ENCODE measurements around the gene EDDM13. TPM values are rescaled to one million over a fixed set of nuclear protein-coding genes. Genes with fewer than 3 reads are reported as not detected.
A peak's percentile ranks its signal among the peaks of the same experiment; 100 is the strongest.

Gene EDDM13
- total RNA-seq, 2 experiments from 2014 or later, result 0.30 to 0.76 TPM

DNA sequence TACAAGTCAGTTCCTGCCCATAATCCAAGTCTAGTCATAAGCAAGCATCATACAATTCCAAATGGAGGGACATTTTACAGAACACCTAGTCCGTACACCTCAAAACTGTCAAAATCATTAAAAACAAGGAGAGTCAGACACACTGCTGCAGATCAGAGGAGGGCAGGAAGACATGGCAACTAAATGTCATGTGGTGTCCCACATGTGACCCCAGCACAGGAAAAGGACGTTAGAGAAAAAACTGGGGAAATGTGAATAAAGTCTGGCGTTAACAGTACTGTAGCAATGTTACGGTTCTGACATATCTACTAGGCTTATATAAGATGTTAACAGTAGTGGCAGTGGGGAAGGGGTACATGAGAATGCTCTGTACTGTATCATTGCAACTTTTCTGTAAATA is 39.8 kb downstream of the EDDM13 start:
- H3K9me3 Mint-ChIP-seq (ENCODE audit: low read depth), result peaks cover 1% of the 10 kb centered on the region
- H3K4me1 Mint-ChIP-seq, result peaks cover 23% of the 10 kb centered on the region
- intact Hi-C loops (cut with DNase I, micrococcal nuclease), result loop anchor here (5.0 to 10.0 kb wide), 7 partner anchors 60 to 1995 kb away; partner anchors contain the start of genes ERVK3-1 (in 1 of the 2), LENG8 (in 1 of the 2), PPP6R1 (in 1 of the 2) and ZNF552 (in 1 of the 2)
- POLR2A ChIA-PET, result no interaction called here
- H3K27me3 Mint-ChIP-seq, result no peaks in the 10 kb centered on the region
- DNase-seq (no peak), ATAC-seq (no peak)
- H3K36me3 Mint-ChIP-seq (ENCODE audit: low read depth), result peaks cover 28% of the 10 kb centered on the region
- CTCF ChIA-PET, result interaction anchor here (2.0 to 2.6 kb wide), 2 partner anchors 21 to 59 kb away, joined by 7 to 12 read pairs; no protein-coding TSS in a partner anchor
- peak overlapping the region; percentile 66 for H3K27ac Mint-ChIP-seq
- no peak overlapping the region for H3K4me3 Mint-ChIP-seq

GRCh38 chr19:56312787-56313657 is 40.5 kb downstream of the EDDM13 start:
- no peak for ATAC-seq
- Mint-ChIP-seq H3K4me3 (peak overlapping the region; percentile 83), H3K36me3 (ENCODE audit: low read depth) (peaks cover 28% of the 10 kb centered on the region), H3K4me1 (peaks cover 23% of the 10 kb centered on the region), H3K27ac (peak overlapping the region; percentile 100), H3K9me3 (ENCODE audit: low read depth) (peaks cover 1% of the 10 kb centered on the region), H3K27me3 (no peaks in the 10 kb centered on the region)
- peak; percentile 16 for DNase-seq
- CTCF ChIA-PET, result interaction anchor here (0.6 to 2.6 kb wide), 5 partner anchors 20 to 203 kb away, joined by 3 to 12 read pairs (median 4); no protein-coding TSS in a partner anchor
- intact Hi-C loops (cut with DNase I, micrococcal nuclease), result loop anchor here (5.0 to 10.0 kb wide), 7 partner anchors 61 to 1994 kb away; partner anchors contain the start of genes ERVK3-1 (in 1 of the 2), LENG8 (in 1 of the 2), PPP6R1 (in 1 of the 2) and ZNF552 (in 1 of the 2)
- POLR2A ChIA-PET, result interaction anchor here (0.7 kb wide), 1 partner anchor 171 kb away, joined by 3 read pairs; no protein-coding TSS in a partner anchor

DNA sequence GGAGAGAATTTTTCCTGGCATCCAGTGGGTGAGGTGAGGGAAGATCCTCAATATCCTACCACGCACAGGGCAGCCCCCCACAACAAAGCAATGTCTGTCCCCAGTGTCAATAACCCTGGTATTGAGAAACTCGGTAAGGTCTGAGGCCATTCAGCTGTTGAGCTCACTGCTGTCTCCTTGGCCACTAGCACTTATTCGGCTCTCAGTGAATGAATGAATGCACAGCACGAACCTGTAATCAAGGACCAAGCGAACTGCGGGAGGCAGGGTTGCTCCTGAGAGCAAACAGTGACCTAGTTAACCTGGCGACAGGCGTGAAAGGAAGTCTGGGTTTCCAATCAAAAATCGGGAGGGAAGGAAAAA is 41.5 kb downstream of the EDDM13 start:
- no peaks in the 10 kb centered on the region for H3K27me3 Mint-ChIP-seq
- H3K36me3 Mint-ChIP-seq (ENCODE audit: low read depth), result peaks cover 23% of the 10 kb centered on the region
- ChIA-PET CTCF (interaction anchor here (0.8 to 2.6 kb wide), 5 partner anchors 19 to 237 kb away, joined by 3 to 12 read pairs (median 4); partner anchors contain the start of gene ZNF787), POLR2A (interaction anchor here (0.7 kb wide), 1 partner anchor 172 kb away, joined by 3 read pairs; no protein-coding TSS in a partner anchor)
- ATAC-seq (no peak), DNase-seq (no peak)
- H3K4me1 Mint-ChIP-seq, result peaks cover 23% of the 10 kb centered on the region
- peak overlapping the region; percentile 83 for H3K4me3 Mint-ChIP-seq
- intact Hi-C loops (cut with DNase I, micrococcal nuclease), result loop anchor here (1.0 to 10.0 kb wide), 19 partner anchors 62 to 1993 kb away; partner anchors contain the start of genes EPN1 (in 1 of the 2), ERVK3-1 (in 1 of the 2), LENG8 (in 1 of the 2) and PPP6R1 (in 1 of the 2)
- H3K27ac Mint-ChIP-seq, result peak overlapping the region; percentile 100
- H3K9me3 Mint-ChIP-seq (ENCODE audit: low read depth), result peaks cover 1% of the 10 kb centered on the region

- H3K27me3 Mint-ChIP-seq, result no peaks in the 10 kb centered on the region
- CTCF ChIA-PET, result interaction anchor here (0.8 to 2.6 kb wide), 4 partner anchors 19 to 238 kb away, joined by 3 to 12 read pairs (median 5); partner anchors contain the start of gene ZNF787
- ATAC-seq (peak; percentile 80), DNase-seq (peak; percentile 99)
- peak within 1 kb of the TSS; percentile 100 for H3K27ac Mint-ChIP-seq
- POLR2A ChIA-PET, result no interaction called here
- intact Hi-C loops (cut with DNase I, micrococcal nuclease), result loop anchor here (1.0 to 10.0 kb wide), 23 partner anchors 54 to 1993 kb away; partner anchors contain the start of genes ZNF582 (in 2 of the 2), EPN1 (in 1 of the 2), ERVK3-1 (in 1 of the 2) and LENG8 (in 1 of the 2)
- H3K4me1 Mint-ChIP-seq, result peaks cover 23% of the 10 kb centered on the region
- peak within 1 kb of the TSS; percentile 83 for H3K4me3 Mint-ChIP-seq
- peaks cover 1% of the 10 kb centered on the region for H3K9me3 Mint-ChIP-seq (ENCODE audit: low read depth)
- H3K36me3 Mint-ChIP-seq (ENCODE audit: low read depth), result peaks cover 22% of the 10 kb centered on the region
These were observed 42.0 kb downstream of the EDDM13 start, which contains the start of gene ZSCAN5A for GRCh38 chr19:56314381-56315076. Gene ZSCAN5A, minus strand, starts transcription at chr19:56314839. Its CDS starts 89,793 bp downstream, at chr19:56225046.

- Mint-ChIP-seq H3K4me3 (peak overlapping the region; percentile 83), H3K27ac (peak overlapping the region; percentile 100), H3K4me1 (peaks cover 23% of the 10 kb centered on the region), H3K9me3 (ENCODE audit: low read depth) (peaks cover 1% of the 10 kb centered on the region), H3K36me3 (ENCODE audit: low read depth) (peaks cover 18% of the 10 kb centered on the region), H3K27me3 (no peaks in the 10 kb centered on the region)
- peak; percentile 86 for ATAC-seq
- ChIA-PET CTCF (interaction anchor here (0.6 to 2.6 kb wide), 4 partner anchors 62 to 1318 kb away, joined by 3 to 12 read pairs (median 3); partner anchors contain the start of gene ZNF211), POLR2A (no interaction called here)
- intact Hi-C loops (cut with DNase I, micrococcal nuclease), result loop anchor here (1.0 to 10.0 kb wide), 11 partner anchors 53 to 1500 kb away; partner anchors contain the start of genes ZNF582 (in 2 of the 2), EPN1 (in 1 of the 2), PPP6R1 (in 1 of the 2) and ZNF552 (in 1 of the 2)
- DNase-seq, result peak; percentile 93
These were observed 42.7 kb downstream of the EDDM13 start for GRCh38 chr19:56315077-56315828.

DNA sequence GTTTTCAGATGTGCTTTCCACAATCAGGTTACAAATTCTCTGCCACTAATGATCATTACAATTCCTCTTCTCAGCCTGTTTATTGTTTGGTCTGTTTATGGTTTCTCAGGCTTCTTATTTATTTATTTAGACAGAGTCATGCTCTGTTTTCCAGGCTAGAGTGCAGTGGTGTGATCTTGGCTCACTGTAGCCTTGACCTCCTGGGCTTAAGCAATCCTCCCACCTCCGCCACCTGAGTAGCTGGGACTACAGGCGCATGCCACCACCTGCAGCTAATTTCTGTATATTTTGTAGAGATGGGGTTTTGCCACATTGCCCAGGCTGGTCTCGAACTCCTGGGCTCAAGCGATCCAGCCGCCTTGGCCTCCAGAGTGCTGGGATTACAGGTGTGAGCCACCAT is 44.2 kb downstream of the EDDM13 start:
- H3K4me1 Mint-ChIP-seq, result peaks cover 23% of the 10 kb centered on the region
- DNase-seq (no peak), ATAC-seq (no peak)
- no peak overlapping the region for H3K27ac Mint-ChIP-seq
- peaks cover 9% of the 10 kb centered on the region for H3K36me3 Mint-ChIP-seq (ENCODE audit: low read depth)
- ChIA-PET POLR2A (no interaction called here), CTCF (no interaction called here)
- intact Hi-C loops (cut with DNase I, micrococcal nuclease), result loop anchor here in 1 of 2 experiments (10.0 kb wide), 3 partner anchors 1062 to 1498 kb away; partner anchors contain the start of genes PPP6R1, ZNF552 and ZNF749
- H3K4me3 Mint-ChIP-seq, result no peak overlapping the region
- H3K27me3 Mint-ChIP-seq, result peaks cover 4% of the 10 kb centered on the region
- peaks cover 1% of the 10 kb centered on the region for H3K9me3 Mint-ChIP-seq (ENCODE audit: low read depth)

- POLR2A ChIA-PET, result interaction anchor here (0.6 kb wide), 1 partner anchor 277 kb away, joined by 3 read pairs; the partner anchor contains the start of gene ZNF71
- Mint-ChIP-seq H3K4me3 (no peak overlapping the region), H3K4me1 (peaks cover 18% of the 10 kb centered on the region), H3K36me3 (ENCODE audit: low read depth) (peaks cover 4% of the 10 kb centered on the region), H3K27ac (no peak overlapping the region), H3K27me3 (peaks cover 8% of the 10 kb centered on the region), H3K9me3 (ENCODE audit: low read depth) (peaks cover 1% of the 10 kb centered on the region)
- DNase-seq, result no peak
- ATAC-seq, result no peak
- intact Hi-C loops (cut with DNase I, micrococcal nuclease), result loop anchor here in 1 of 2 experiments (10.0 kb wide), 3 partner anchors 1063 to 1497 kb away; partner anchors contain the start of genes PPP6R1, ZNF552 and ZNF749
- CTCF ChIA-PET, result interaction anchor here (1.1 kb wide), 1 partner anchor 241 kb away, joined by 3 read pairs; no protein-coding TSS in a partner anchor
These were observed 45.2 kb downstream of the EDDM13 start for GRCh38 chr19:56317749-56318148.

DNA sequence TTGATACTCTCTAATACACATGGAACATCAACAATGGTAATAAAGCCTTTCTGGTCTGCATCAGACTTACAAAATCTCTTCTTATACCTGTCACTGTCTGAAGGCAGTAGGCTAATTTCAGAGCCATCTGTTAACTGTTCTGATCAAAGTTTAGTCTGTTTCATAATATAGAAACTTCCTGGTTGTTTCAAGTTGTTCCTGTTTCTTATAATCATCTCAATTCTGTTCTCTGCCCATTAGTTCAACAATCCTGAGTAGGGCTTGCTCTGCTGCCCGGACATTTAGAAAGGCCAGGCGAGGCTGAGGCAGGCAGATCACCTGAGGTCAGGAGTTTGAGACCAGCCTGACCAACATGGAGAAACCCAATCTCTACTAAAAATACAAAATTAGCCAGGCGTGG is 47.4 kb downstream of the EDDM13 start:
- POLR2A ChIA-PET, result no interaction called here
- H3K36me3 Mint-ChIP-seq (ENCODE audit: low read depth), result no peaks in the 10 kb centered on the region

DNA sequence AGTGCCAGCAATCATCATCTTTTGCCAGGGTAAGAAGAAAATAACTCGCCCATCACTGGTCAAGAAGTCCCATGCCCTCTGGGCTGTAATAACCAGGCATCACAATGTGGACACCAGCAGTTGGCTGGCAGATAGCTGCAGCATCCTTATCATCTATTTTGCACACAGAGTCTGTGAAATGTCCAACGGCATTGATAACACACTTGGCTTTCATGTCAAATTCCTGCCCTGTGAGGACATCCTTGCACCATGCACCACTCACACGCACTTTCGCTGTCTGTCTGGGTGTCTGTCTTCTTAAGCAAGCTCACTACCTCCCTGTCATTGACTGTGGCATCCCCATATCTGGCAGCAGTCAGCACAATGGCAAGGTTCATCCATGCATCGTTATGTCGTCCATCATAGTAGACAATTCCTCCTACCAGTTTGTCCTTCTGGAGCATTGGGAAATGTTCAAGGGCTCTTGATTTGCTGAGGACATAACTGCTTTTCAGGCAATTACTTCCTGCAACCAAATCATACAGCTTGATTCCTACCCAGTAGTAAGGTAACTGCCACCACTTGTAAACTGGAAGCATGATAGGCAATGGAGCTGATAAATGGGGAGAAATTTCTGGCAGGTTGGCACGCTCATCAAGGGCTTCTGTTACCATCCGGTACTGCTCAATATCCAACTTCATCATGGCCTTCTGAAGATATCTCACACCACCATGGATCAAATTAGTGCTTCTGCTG is 48.9 kb downstream of the EDDM13 start:
- POLR2A ChIA-PET, result interaction anchor here (0.6 kb wide), 1 partner anchor 45 kb away, joined by 3 read pairs; no protein-coding TSS in a partner anchor
- intact Hi-C loops (cut with DNase I, micrococcal nuclease), result no loop called here
- no peak overlapping the region for H3K4me3 Mint-ChIP-seq
- H3K4me1 Mint-ChIP-seq, result no peaks in the 10 kb centered on the region
- CTCF ChIA-PET, result no interaction called here
- H3K36me3 Mint-ChIP-seq (ENCODE audit: low read depth), result no peaks in the 10 kb centered on the region
- H3K27ac Mint-ChIP-seq, result no peak overlapping the region
- DNase-seq (no peak), ATAC-seq (no peak)
- peaks cover 8% of the 10 kb centered on the region for H3K27me3 Mint-ChIP-seq
- H3K9me3 Mint-ChIP-seq (ENCODE audit: low read depth), result no peaks in the 10 kb centered on the region

More for the DNA sequence above, 47.4 kb downstream of the EDDM13 start:
- intact Hi-C loops (cut with DNase I, micrococcal nuclease), result loop anchor here in 1 of 2 experiments (10.0 kb wide), 3 partner anchors 1065 to 1495 kb away; partner anchors contain the start of genes PPP6R1, ZNF552 and ZNF749
- no peaks in the 10 kb centered on the region for H3K9me3 Mint-ChIP-seq (ENCODE audit: low read depth)
- no peak overlapping the region for H3K4me3 Mint-ChIP-seq
- ATAC-seq (no peak), DNase-seq (no peak)
- H3K27me3 Mint-ChIP-seq, result peaks cover 8% of the 10 kb centered on the region
- CTCF ChIA-PET, result no interaction called here
- no peak overlapping the region for H3K27ac Mint-ChIP-seq
- H3K4me1 Mint-ChIP-seq, result peaks cover 6% of the 10 kb centered on the region

Data from activated CD4-positive, alpha-beta T cell treated with anti-CD3 and anti-CD28 coated beads for 36 hours (primary cell).